AG04450 (cell line): Measurements from ENCODE around the gene PIK3CB. TPM values are rescaled to one million over a fixed set of nuclear protein-coding genes. Genes with fewer than 3 reads are reported as not detected.

Experiments used
- CTCF ChIA-PET: fragments of 300-600, 350-600 bp; formaldehyde crosslinking; extraction: SDS; loops from one replicate; lab custom pipeline; 2022; ENCODE audit warnings: antibody characterized with exemption, inconsistent platforms; lab: Charles Lee
- POLR2A ChIA-PET: fragments of 350-600 bp; formaldehyde crosslinking; extraction: SDS; loops from one replicate; lab custom pipeline; 2021; ENCODE audit warnings: antibody characterized with exemption, inconsistent platforms; lab: Yijun Ruan, JAX
- DNase-seq: peaks from one replicate; pipeline ENCODE4 v3.0.0-alpha.2; 2011; ENCODE audit warnings: low read depth, low spot score
- H3K27ac ChIP-seq: one replicate; pipeline ENCODE4 v1.5.1; 2012; ENCODE audit warnings: low read depth, low read length, control low read depth
- H3K27me3 ChIP-seq: one replicate; pipeline ENCODE4 v1.6.0; 2012; ENCODE audit warnings: low read length; ENCODE audit not compliant: control insufficient read depth, insufficient read depth
- H3K4me3 ChIP-seq: 2 replicates; pipeline ENCODE4 v1.5.1; 2011; ENCODE audit warnings: mild to moderate bottlenecking, low read depth, low read length, control low read depth
- H3K9me3 ChIP-seq: 2 replicates; pipeline ENCODE4 v1.5.1; 2012; ENCODE audit warnings: low read length; ENCODE audit not compliant: control insufficient read depth, insufficient read depth
- polyA plus RNA-seq: library from polyadenylated mRNA; depleted of rRNA; stranded (reverse); fragments of >200 nt; gene quantifications from 2 replicates; pipeline ENCODE4 v1.2.3, GENCODE V29; 2011
- TF ChIP-seq, protein P1 (sequence below): IDR thresholded peaks from 2 replicates; pipeline ENCODE4 v1.5.1; 2011; ENCODE audit warnings: low read depth, low read length, control low read depth, inconsistent platforms

Gene PIK3CB
- polyA plus RNA-seq, 1 experiment: 13.8 TPM

DNA sequence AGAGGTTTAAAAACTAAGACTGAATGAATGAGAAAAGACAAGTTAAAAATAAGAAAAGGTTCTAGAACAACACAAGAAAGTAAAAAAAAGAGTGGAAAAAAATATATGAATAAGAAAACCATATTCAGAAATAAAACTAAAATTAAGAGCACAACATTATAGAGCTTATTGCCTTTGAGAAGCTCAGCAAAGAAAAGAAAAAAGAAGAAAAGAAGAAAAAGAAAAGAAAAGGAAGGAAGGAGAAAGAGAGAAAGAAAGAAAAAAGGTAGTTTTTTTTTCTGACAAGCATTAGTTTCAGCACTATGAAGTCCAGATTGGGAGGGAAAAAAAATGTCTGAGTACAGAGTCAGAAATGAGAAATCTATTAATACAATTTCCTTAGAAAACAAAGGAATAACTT is 144.7 kb downstream of the PIK3CB start:
- no peak for DNase-seq
- Histone ChIP-seq H3K27ac (no peak overlapping the region), H3K27me3 (no peaks in the 10 kb centered on the region), H3K4me3 (no peak overlapping the region), H3K9me3 (no peaks in the 10 kb centered on the region)
- ChIA-PET POLR2A (interaction anchor here (0.7 kb wide), 1 partner anchor 273 kb away, joined by 4 read pairs; no protein-coding TSS in a partner anchor), CTCF (interaction anchor here (0.8 to 23.7 kb wide), 4 partner anchors 96 to 246 kb away, joined by 3 to 794 read pairs (median 5); partner anchors contain the start of gene CEP70)
- TF ChIP-seq, protein P1, sequence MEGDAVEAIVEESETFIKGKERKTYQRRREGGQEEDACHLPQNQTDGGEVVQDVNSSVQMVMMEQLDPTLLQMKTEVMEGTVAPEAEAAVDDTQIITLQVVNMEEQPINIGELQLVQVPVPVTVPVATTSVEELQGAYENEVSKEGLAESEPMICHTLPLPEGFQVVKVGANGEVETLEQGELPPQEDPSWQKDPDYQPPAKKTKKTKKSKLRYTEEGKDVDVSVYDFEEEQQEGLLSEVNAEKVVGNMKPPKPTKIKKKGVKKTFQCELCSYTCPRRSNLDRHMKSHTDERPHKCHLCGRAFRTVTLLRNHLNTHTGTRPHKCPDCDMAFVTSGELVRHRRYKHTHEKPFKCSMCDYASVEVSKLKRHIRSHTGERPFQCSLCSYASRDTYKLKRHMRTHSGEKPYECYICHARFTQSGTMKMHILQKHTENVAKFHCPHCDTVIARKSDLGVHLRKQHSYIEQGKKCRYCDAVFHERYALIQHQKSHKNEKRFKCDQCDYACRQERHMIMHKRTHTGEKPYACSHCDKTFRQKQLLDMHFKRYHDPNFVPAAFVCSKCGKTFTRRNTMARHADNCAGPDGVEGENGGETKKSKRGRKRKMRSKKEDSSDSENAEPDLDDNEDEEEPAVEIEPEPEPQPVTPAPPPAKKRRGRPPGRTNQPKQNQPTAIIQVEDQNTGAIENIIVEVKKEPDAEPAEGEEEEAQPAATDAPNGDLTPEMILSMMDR: no peak

DNA sequence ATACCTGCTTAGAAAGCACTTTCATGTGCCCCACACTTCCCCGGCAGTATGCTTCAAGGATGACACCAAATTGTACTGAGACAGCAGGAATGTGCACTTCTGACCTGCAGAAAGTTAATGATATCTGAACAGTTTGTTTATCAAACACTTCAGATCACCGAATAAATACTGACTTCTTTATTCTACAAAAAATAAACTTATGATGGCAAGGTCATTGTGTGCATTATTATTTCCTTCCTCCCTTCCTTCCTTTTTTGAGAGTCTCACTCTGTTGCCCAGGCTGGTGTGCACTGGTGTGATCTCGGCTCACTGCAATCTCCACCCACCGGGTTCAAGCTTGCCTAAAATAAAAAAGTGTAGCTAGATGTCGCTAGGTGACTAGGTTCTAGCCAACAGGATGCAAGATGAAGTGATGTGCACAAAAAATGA is 145.8 kb downstream of the PIK3CB start:
- Histone ChIP-seq H3K4me3 (no peak overlapping the region), H3K27ac (no peak overlapping the region), H3K27me3 (no peaks in the 10 kb centered on the region), H3K9me3 (no peaks in the 10 kb centered on the region)
- no peak for DNase-seq
- ChIA-PET POLR2A (interaction anchor here (0.6 kb wide), 1 partner anchor 341 kb away, joined by 3 read pairs; no protein-coding TSS in a partner anchor), CTCF (interaction anchor here (0.6 to 23.7 kb wide), 3 partner anchors 72 to 408 kb away, joined by 5 to 794 read pairs (median 5); no protein-coding TSS in a partner anchor)
- TF ChIP-seq, protein P1: no peak

DNA sequence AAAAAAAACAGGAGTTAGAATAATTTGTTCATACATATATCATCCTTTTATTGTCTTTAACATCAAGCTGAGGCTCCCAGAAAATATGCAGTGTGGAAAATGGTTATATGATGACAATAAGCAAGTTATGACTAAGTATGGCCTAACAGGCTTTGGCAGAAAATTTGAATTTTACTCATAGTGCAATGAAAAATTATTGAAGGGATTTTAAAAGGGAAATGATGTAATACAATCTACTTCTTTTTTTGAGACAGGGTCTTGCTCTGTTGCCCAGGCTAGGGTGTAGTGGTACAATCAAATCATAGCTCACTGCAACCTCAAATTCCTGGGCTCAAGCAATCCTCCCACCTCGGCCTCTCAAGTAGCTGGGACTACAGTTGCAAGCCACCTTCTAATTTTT is 147.5 kb downstream of the PIK3CB start:
- Histone ChIP-seq H3K9me3 (no peaks in the 10 kb centered on the region), H3K27me3 (no peaks in the 10 kb centered on the region), H3K27ac (no peak overlapping the region), H3K4me3 (no peak overlapping the region)
- no peak for DNase-seq
- CTCF ChIA-PET: interaction anchor here (1.0 to 23.7 kb wide), 5 partner anchors 12 to 249 kb away, joined by 3 to 794 read pairs (median 6); partner anchors contain the start of gene CEP70
- POLR2A ChIA-PET: interaction anchor here (0.7 kb wide), 1 partner anchor 251 kb away, joined by 7 read pairs; no protein-coding TSS in a partner anchor
- TF ChIP-seq, protein P1: no peak

DNA sequence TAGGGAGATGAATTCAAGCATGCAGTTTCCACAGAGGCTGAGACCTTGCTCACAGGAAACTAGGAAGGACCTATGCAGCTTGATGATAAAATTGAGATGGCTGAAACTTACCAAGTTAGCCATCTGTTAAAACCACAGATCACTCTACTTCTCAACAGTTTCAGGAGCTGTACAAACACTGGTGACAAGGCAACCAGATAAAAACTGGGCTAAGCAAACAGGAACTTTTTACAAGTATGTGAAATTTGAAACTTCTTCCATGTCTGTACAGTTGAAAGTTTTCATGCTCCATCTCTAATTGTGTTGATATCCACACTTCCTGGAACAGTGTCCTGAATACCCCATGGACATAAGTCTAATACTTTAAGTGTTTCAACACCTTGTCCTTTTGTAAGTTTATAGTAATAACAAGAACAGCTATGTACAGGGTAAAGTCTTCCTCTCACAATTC is 147.9 kb downstream of the PIK3CB start:
- ChIA-PET POLR2A (interaction anchor here (0.7 kb wide), 1 partner anchor 251 kb away, joined by 7 read pairs; no protein-coding TSS in a partner anchor), CTCF (interaction anchor here (1.0 to 23.7 kb wide), 6 partner anchors 8 to 250 kb away, joined by 3 to 794 read pairs (median 5); partner anchors contain the start of gene CEP70)
- H3K27me3 ChIP-seq: no peaks in the 10 kb centered on the region
- no peak overlapping the region for H3K4me3 ChIP-seq
- H3K27ac ChIP-seq: no peak overlapping the region
- H3K9me3 ChIP-seq: no peaks in the 10 kb centered on the region
- peak; percentile 45 for DNase-seq
- TF ChIP-seq, protein P1: no peak

DNA sequence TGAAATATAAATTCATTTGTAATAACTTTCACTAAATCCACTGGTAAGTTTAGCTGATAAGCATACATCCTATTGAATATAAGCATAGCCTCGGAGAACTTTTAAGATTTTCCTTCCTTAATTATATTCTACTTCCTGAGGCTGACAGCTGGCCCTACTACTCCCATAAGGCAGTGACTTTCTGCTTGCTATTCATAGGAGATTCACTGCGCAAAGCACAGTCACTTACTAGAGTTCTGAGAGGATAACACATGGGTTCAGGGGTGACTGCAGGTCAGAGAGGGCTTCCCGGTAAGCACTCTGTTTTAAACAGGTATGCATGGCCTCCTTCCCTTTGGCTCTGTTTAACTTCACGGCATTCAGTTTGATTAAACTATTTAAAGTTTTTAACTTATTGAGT is 150.3 kb downstream of the PIK3CB start:
- TF ChIP-seq, protein P1: no peak

More for the DNA sequence above, 150.3 kb downstream of the PIK3CB start:
- Histone ChIP-seq H3K27me3 (no peaks in the 10 kb centered on the region), H3K27ac (no peak overlapping the region), H3K4me3 (no peak overlapping the region), H3K9me3 (no peaks in the 10 kb centered on the region)
- DNase-seq: no peak
- ChIA-PET CTCF (interaction anchor here (3.6 kb wide), 1 partner anchor 231 kb away, joined by 24 read pairs; no protein-coding TSS in a partner anchor), POLR2A (no interaction called here)
